Keratinocyte (primary cell): Measurements from ENCODE around the gene CEACAM6. TPM values are rescaled to one million over a fixed set of nuclear protein-coding genes. Genes with fewer than 3 reads are reported as not detected.

ENCODE experiments used
- DNase-seq: peaks from one replicate; pipeline ENCODE4 v3.0.0-alpha.2; 2011; ENCODE audit warnings: low read depth, missing footprints, low spot score
- FAIRE-seq: peaks from 2 replicates; lab custom pipeline; 2011; peaks lifted over from hg19 to GRCh38; lab: Jason Lieb, UNC
- H2AFZ ChIP-seq: 2 replicates; pipeline ENCODE4 v1.6.0; 2012; ENCODE audit warnings: low read length, control low read depth, inconsistent platforms; ENCODE audit not compliant: control insufficient read depth
- H3K27ac ChIP-seq: 2 replicates; pipeline ENCODE4 v1.5.1; 2011; ENCODE audit warnings: low read length; ENCODE audit not compliant: control insufficient read depth, insufficient read depth
- H3K27me3 ChIP-seq: 3 replicates; pipeline ENCODE4 v1.6.0; 2011; ENCODE audit warnings: low read length; ENCODE audit not compliant: control insufficient read depth, insufficient read depth; ENCODE audit errors: extremely low read depth
- H3K36me3 ChIP-seq, 2 experiments: 2 replicates in 1 of 2; 3 replicates in 1 of 2; pipeline ENCODE4 v1.5.1; 2011; ENCODE audit warnings: low read length in 2 of 2, mild to moderate bottlenecking in 1 of 2; ENCODE audit not compliant: control insufficient read depth in 2 of 2, insufficient read depth in 2 of 2; ENCODE audit errors: extremely low read depth in 1 of 2
- H3K4me1 ChIP-seq: 3 replicates; pipeline ENCODE4 v1.5.1; 2011; ENCODE audit warnings: low read length; ENCODE audit not compliant: control insufficient read depth, insufficient read depth; ENCODE audit errors: extremely low read depth
- H3K4me2 ChIP-seq: 3 replicates; pipeline ENCODE4 v1.6.0; 2011; ENCODE audit warnings: low read depth, low read length; ENCODE audit not compliant: control insufficient read depth, insufficient read depth; ENCODE audit errors: extremely low read depth
- H3K4me3 ChIP-seq, 3 experiments: fragments of 200-600 bp in 1 of 3; sonication (generic) in 1 of 3; 2 replicates in 2 of 3; 3 replicates in 1 of 3; pipeline ENCODE4 v1.5.1; 2011 to 2016; ENCODE audit warnings: low read length in 3 of 3, mild to moderate bottlenecking in 3 of 3, control low read depth in 2 of 3, inconsistent platforms in 1 of 3, low read depth in 1 of 3, mixed read lengths in 1 of 3, mixed run types in 1 of 3, moderate library complexity in 1 of 3; ENCODE audit not compliant: control insufficient read depth in 2 of 3, insufficient read depth in 2 of 3; ENCODE audit errors: extremely low read depth in 1 of 3
- H3K79me2 ChIP-seq: 2 replicates; pipeline ENCODE4 v1.6.0; 2012; ENCODE audit warnings: low read length; ENCODE audit not compliant: control insufficient read depth, insufficient read depth
- H3K9ac ChIP-seq: 3 replicates; pipeline ENCODE4 v1.6.0; 2011; ENCODE audit warnings: low read length; ENCODE audit not compliant: control insufficient read depth, insufficient read depth; ENCODE audit errors: extremely low read depth
- H3K9me1 ChIP-seq: 3 replicates; pipeline ENCODE4 v1.6.0; 2011; ENCODE audit warnings: low read length; ENCODE audit not compliant: control insufficient read depth, insufficient read depth; ENCODE audit errors: extremely low read depth
- H3K9me3 ChIP-seq: 2 replicates; pipeline ENCODE4 v1.5.1; 2012; ENCODE audit warnings: low read depth, low read length; ENCODE audit not compliant: control insufficient read depth
- H4K20me1 ChIP-seq: 3 replicates; pipeline ENCODE4 v1.6.0; 2011; ENCODE audit warnings: low read length; ENCODE audit not compliant: control insufficient read depth, insufficient read depth; ENCODE audit errors: extremely low read depth
- CTCF ChIP-seq, 3 experiments: IDR thresholded peaks in 1 of 3; conservative IDR thresholded peaks in 1 of 3; optimal IDR thresholded peaks in 1 of 3; 2 replicates in 2 of 3; 3 replicates in 1 of 3; pipeline versions ENCODE3 to v1.5.1; 2011; ENCODE audit warnings: low read length in 3 of 3, mild to moderate bottlenecking in 3 of 3, moderate library complexity in 2 of 3, control low read depth in 1 of 3, inconsistent platforms in 1 of 3; ENCODE audit not compliant: insufficient read depth in 2 of 3; ENCODE audit errors: extremely low read depth in 1 of 3
- EZH2 ChIP-seq: IDR thresholded peaks from one replicate; pipeline ENCODE4 v1.6.1; 2012; ENCODE audit warnings: inconsistent platforms, mild to moderate bottlenecking, low read length, moderate library complexity
- dilution Hi-C: fragments of 300-500 bp; cut with MboI; formaldehyde crosslinking; loops from one replicate; pipeline ENCODE4 v1.7.0; 2020; ENCODE audit warnings: low sequenced_read_pairs; ENCODE audit not compliant: extremely low pct_ligation_motif_present
- polyA plus RNA-seq, 5 experiments: library from polyadenylated mRNA; depleted of rRNA in 3 of 5; stranded (reverse) in 3 of 5; stranded (forward) in 1 of 5; unstranded in 1 of 5; fragments of >200 nt; gene quantifications; 1 replicate in 1 of 5; 2 replicates in 3 of 5; 3 replicates in 1 of 5; pipeline versions ENCODE4 v1.2.1 to v1.2.3, GENCODE V29; 2011 to 2012; ENCODE audit warnings: missing spikeins in 2 of 5, low read depth in 1 of 5, low replicate concordance in 1 of 5

CEACAM6 gene
- polyA plus RNA-seq, 1 donor (not counting 4 experiments of a cell fraction or from before 2014, with no cell fraction given): 1.00 TPM

- dilution Hi-C loops: no loop called here
- Histone ChIP-seq H3K9me3 (no peaks in the 10 kb centered on the region), H3K27me3 (peaks cover 3% of the 10 kb centered on the region), H2AFZ (no peak overlapping the region), H3K9ac (no peak overlapping the region), H3K4me2 (no peak overlapping the region), H3K9me1 (no peaks in the 10 kb centered on the region), H3K4me1 (no peaks in the 10 kb centered on the region), H3K4me3 (no peak overlapping the region), H4K20me1 (no peaks in the 10 kb centered on the region), H3K36me3 (no peaks in the 10 kb centered on the region), H3K27ac (no peak overlapping the region), H3K79me2 (no peaks in the 10 kb centered on the region)
- FAIRE-seq (no peak), DNase-seq (no peak)
- TF ChIP-seq EZH2: no peak
- TF ChIP-seq CTCF (optimal IDR thresholded peaks at IDR 0.05 in 1 of 3, IDR thresholded peaks at IDR 0.05 in 1 of 3, conservative IDR thresholded peaks at IDR 0.05 in 1 of 3; ENCODE audit: extremely low read depth in 1 of 3, insufficient read depth in 2 of 3, low read length in 3 of 3): no peak
Observed at GRCh38 chr19:41740415-41741243, 14.7 kb upstream of the CEACAM6 start.

GRCh38 chr19:41741244-41741554 lies 14.1 kb upstream of the CEACAM6 start:
- dilution Hi-C loops: no loop called here
- Histone ChIP-seq H2AFZ (no peak overlapping the region), H3K9me3 (no peaks in the 10 kb centered on the region), H4K20me1 (no peaks in the 10 kb centered on the region), H3K27ac (no peak overlapping the region), H3K4me3 (no peak overlapping the region), H3K27me3 (peaks cover 8% of the 10 kb centered on the region), H3K79me2 (no peaks in the 10 kb centered on the region), H3K9ac (no peak overlapping the region), H3K36me3 (no peaks in the 10 kb centered on the region), H3K4me1 (no peaks in the 10 kb centered on the region), H3K9me1 (no peaks in the 10 kb centered on the region), H3K4me2 (no peak overlapping the region)
- TF ChIP-seq EZH2 (no peak), CTCF (optimal IDR thresholded peaks at IDR 0.05 in 1 of 3, IDR thresholded peaks at IDR 0.05 in 1 of 3, conservative IDR thresholded peaks at IDR 0.05 in 1 of 3; ENCODE audit: extremely low read depth in 1 of 3, insufficient read depth in 2 of 3, low read length in 3 of 3) (no peak)
- DNase-seq (no peak), FAIRE-seq (no peak)
